HG03135 (cell line): ENCODE data around the gene SPACA4.
"Not testable (repeated sequence)": the region's sequence is repeated elsewhere in the genome, so short reads cannot be mapped to it uniquely, and the experiment has no call there.

ENCODE experiments used
- ATAC-seq: cut with Tn5 transposase; IDR thresholded peaks from one replicate; pipeline ENCODE4 v1.9.1; 2021; ENCODE audit warnings: mild to moderate bottlenecking, moderate library complexity; ENCODE audit not compliant: unreplicated experiment

Gene SPACA4, protein sequence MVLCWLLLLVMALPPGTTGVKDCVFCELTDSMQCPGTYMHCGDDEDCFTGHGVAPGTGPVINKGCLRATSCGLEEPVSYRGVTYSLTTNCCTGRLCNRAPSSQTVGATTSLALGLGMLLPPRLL

DNA sequence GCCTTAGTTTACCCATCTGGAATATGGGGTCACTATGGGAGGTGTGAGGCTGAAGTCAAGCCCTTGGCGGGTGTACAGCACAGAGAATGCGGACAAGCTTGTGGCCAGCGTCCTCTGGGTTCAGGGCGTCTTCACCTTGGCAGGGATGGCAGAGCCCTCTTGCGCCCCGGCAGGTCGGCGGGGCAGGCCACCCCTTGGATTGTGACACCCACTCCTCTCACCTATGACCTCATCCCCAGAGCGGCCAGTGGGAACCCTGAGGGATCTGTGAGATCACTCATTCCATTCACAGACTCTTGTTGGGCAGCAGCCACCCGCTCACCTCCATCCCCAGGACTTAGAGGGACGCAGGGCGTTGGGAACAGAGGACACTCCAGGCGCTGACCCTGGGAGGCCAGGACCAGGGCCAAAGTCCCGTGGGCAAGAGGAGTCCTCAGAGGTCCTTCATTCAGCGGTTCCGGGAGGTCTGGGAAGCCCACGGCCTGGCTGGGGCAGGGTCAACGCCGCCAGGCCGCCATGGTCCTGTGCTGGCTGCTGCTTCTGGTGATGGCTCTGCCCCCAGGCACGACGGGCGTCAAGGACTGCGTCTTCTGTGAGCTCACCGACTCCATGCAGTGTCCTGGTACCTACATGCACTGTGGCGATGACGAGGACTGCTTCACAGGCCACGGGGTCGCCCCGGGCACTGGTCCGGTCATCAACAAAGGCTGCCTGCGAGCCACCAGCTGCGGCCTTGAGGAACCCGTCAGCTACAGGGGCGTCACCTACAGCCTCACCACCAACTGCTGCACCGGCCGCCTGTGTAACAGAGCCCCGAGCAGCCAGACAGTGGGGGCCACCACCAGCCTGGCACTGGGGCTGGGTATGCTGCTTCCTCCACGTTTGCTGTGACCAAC, at the start of gene SPACA4:
SPACA4 (plus strand) TSS at position 280 of the 896 bp plus-strand sequence; CDS start at position 517, 237 bp downstream.
- ATAC-seq, result no peak

DNA sequence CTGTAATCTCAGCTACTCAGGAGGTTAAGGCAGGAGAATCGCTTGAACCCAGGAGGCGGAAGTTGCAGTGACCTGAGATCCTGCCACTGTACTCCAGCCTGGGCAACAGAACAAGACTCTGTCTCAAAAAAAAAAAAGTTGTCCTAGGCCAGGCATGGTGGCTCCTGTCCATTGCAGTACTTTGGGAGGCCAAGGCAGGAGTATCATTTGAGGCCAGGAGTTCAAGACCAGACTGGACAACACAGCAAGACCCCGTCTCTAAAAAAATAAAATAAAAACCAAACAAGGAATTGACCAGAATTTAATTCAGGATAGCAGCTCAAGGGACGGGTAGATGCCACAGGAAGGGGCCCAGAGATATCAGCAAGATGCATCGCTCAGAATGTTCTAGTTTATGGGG, 49.7 kb upstream of the SPACA4 start:
- no peak for ATAC-seq

DNA sequence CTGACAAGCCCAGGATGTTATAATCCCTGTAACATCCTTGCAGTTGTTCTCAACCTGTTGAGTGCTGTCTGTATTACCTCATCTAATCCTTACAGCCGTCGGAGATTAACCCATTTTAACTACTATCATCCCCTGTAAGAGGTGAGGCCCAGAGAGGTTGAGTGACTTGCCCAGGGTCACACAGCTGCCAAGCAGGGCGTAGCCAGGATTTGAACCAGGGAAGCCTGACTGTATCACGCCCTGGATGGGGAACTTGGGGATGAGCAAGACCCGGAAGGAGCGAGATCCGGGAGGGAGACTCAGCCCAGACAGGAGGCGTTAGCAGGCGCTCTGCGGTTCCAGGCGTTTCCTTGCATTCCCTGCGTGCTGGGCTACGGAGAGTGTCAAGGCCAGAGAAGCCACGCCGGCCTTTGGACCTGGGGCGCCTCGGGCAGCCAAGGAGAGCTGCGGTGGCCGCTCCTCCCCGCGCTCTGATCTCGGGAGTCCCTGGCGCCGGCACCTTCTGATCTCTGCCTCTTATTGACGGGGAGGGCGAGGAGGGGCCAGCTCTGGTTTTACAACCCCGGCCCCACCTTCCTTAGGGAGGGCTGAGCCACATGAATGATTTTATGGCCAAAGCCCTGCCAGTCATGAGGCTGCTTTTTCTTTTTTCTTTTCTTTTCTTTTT, 48.4 kb upstream of the SPACA4 start:
- no peak for ATAC-seq

DNA sequence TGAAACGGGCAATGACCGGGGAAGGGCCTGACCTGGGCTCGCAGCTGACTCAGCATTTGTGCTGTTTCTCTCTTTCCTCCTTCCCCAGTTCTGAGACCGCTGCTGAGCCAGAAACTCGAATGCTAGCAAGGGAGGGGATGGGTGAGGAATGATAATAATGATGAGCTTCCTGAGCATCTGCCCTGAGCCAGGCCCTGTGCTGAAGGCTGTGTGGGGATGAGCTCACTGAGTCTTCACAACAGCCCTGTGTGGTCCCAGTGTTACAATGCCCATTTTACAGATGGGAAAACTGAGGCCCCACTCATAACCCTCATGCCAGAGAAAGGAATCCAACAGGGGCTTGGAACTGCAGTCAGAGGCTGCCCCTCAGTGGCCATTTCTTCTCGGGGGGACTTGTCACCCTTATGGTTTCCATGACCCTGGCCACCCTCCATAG, 46.4 kb upstream of the SPACA4 start:
- no peak for ATAC-seq

DNA sequence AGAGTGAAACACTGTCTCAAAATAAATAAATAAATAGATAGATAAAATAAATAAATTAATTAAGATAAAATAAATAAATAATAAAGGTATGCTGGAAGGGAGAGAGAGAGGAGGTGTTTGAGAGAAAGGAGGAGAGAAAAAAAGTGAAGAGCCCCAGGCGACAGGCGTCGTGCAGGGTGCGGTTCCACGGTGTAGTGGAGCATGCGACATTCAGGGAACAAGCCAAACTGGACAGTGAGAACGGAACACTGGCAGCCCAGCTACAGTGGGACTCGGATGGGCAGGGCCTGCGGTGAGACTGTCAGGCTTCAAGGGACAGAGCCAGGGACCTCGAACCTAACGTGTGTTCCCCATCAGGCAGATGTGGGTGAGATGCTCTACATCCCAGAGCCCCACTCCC, 45.1 kb upstream of the SPACA4 start:
- no peak for ATAC-seq

DNA sequence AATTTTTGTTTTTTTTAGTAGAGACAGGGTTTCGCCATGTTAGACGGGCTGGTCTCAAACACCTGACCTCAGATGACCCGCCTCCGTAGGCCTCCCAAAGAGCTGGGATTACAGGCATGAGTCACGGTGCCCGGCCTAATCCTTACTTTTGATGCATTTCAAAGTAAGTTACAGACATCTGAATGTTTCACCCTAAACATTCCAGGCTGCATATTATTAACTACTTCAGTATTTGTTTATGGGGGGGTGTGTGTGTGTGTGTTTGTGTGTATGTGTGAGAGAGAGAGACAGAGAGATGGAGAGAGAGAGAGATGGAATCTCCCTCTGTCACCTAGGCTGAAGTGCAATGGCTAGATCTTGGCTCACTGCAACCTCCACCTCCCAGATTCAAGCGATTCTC, 41.5 kb upstream of the SPACA4 start:
- ATAC-seq, result no peak

DNA sequence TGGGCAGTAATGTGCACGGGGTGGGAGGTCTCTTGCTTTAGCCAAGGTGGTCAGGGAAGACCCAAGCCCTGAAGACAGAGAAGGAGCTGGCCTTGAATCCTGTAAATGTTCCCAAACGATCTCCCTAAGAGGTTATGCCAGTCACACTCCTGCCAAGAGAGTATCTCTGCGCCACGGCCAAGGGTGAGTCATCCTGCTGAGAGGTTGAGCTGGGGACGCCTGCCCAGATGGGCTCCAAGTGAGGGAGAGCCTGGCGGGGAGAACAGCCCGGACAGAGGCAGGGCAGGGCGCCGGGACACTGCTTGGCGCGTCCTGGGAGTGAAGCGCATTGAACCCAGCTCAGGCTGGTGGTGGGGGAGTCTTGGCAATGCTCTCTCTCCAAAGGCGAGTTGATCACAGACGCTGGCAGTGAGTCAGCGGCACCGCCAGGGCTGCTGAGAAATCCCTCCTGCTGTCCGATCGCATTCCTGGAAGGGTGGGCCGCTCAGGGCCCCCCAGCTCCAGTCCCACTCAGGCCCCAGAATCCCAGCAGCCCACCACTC, 38.1 kb upstream of the SPACA4 start:
- no peak for ATAC-seq

DNA sequence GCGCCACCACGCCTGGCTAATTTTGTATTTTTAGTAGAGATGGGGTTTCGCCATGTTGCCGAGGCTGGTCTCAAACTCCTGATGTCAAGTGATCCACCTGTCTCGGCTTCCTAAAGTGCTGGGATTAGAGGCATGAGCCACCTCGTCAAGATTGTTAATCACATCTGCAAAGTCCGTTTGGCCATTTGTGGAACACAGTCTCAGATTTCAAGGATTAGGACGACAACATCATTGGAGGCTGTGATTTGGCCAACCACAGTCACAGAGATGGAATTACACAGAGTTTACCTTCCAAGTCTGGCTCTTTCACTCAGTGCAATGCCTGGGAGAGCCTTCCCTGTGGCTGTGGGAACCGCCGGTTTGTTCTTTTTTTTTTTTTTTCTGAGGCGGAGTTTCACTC, 36.7 kb upstream of the SPACA4 start:
- no peak for ATAC-seq

DNA sequence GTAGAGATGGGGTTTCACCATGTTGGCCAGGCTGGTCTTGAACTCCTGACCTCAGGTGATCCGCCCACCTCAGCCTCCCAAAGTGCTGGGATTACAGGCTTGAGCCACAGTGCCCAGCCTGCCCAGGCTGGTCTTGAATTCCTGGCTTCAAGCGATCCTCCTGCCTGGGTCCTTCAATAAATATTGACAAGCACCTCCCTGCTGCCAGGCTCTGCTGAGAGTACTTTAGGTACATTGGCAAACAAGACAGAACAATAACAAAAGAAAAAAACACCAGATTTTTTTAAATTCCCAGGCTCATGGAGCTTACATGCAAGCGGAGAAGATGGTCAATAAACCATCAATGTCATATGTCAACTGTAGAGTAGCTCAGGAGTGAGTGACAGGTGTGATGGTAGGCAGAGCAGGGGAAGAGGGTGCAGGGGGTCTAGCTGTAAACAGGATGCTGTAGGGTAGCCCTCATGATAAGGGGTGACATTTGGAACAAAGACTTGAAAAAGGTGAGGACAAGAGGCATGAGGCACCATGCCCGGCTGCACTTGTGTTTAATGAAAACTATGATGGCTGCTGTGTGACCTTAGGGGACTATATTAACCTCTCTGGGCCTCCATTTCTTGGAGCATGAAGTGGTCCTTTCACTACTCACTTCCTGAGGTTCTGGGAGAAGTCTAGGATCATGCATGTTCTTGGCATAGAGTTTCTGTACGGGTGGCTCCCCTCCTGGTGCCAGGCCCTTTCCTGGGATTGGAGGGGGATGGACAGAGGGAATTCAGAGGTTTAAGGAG, 35.0 kb upstream of the SPACA4 start:
- ATAC-seq, result no peak

DNA sequence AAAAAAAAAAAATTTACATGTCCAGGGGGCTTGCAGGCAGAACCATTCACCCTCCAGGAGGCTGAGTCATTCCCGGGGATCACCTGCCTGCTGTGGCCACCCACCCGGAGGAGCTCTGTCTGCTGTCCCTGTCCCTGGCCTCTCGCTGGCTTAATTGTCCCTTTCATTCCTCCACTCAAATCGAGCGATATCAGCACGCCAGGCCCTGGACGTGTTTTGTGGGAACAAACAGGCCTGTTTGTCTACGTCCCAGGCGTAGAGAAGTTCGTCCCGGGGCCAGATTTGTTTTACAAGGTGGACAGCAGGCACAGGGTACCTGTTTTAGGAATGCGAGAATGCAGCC, 33.4 kb upstream of the SPACA4 start:
- no peak for ATAC-seq

DNA sequence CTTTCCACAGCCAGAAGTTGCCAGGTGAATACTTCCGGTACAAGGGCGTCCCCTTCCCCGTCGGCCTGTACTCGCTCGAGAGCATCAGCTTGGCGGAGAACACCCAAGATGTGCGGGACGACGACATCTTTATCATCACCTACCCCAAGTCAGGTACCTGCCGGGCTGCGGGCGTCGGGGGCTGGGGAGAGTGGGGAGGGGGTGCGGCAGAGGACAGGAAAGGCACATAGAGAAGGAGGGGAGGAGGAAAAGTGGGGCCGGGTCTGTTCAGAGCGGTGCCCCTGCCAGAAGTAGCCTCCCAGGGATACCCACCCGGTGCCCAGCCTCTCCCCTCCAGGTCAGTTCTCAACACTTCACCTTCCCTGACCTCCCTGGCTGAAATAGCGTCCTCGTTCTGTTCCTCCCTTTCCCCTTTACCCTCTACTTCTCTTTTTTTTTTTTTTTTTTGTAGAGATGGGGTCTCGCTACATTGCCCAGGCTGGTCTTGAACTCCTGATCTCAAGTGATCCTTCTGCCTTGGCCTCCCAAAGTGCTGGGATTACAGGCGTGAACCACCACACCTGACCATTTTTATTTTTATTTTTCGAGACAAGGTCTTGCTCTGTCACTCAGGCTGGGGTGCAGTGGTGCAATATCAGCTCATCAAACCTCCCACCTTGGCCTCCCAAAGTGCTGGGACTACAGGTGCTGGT, 30.5 kb upstream of the SPACA4 start:
- ATAC-seq, result no peak

DNA sequence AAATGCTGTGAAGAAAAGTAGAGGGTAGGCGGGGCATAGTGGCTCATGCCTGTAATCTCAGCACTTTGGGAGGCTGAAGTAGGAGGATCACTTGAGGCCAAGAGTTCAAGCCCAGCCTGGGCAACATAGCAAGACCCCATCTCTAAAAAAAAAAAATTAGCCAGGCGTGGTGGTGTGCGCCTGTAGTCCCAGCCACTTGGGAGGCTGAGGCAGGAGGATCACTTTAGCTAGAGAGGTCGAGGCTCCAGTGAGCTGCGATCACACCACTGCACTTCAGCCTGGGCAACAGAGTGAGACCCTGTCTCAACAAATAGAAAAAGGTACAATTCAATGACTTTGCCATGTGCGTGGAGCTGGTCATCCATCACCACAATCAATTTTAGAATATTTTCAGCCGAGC, 28.6 kb upstream of the SPACA4 start:
- ATAC-seq, result not testable (repeated sequence)

DNA sequence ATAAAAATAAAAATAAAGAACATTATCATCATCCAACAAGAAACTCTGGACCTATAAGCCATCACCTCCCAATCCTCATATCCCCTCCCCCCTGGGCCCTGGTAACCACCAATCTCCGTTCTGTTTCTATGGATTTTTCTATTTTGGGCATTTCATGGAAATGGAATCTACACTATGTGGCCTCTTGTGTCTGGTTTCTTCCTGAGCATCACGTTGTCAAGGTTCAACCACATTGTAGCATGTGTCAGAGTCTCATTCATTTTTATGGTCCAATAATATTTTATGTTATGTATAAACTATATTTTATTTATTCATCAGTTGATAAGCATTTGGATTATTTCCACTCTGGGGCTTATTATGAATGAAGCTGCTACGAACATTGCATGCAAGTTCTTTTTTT, 27.7 kb upstream of the SPACA4 start:
- no peak for ATAC-seq

DNA sequence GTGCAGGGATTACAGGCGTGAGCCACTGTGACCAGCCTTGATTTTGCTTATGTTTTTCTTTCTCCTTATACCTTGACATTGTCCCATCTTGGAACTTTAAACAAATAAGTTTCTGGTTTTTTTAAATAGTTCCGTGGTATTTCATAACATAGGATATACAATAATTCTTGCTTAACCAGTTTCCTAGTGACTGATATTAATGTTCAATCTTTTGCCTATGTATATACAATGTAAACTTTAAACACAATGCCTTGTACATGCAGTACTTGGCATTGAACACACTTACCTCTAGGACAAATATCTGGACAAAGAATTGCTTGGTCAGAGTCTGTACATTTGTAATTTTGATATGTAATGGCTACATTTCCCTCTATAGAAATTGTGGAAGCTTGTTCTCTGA, 24.4 kb upstream of the SPACA4 start:
- ATAC-seq, result no peak

DNA sequence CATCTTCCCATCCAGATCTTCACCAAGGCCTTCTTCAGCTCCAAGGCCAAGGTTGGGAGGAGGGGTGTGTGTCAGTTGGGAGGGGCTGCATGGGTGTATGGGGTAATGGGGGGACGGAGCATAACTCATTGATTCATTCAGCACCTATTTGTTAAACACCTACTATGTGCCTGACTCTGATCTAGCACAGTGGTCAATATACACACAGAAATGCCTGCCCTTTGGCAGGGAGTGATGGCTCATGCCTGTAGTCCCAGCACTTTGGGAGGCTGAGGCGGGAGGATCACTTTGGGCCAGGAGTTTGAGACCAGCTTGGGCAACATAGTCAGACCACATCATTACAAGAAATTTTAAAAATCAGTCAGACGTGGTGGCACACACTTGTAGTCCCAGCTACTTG, 19.2 kb upstream of the SPACA4 start:
- no peak for ATAC-seq

DNA sequence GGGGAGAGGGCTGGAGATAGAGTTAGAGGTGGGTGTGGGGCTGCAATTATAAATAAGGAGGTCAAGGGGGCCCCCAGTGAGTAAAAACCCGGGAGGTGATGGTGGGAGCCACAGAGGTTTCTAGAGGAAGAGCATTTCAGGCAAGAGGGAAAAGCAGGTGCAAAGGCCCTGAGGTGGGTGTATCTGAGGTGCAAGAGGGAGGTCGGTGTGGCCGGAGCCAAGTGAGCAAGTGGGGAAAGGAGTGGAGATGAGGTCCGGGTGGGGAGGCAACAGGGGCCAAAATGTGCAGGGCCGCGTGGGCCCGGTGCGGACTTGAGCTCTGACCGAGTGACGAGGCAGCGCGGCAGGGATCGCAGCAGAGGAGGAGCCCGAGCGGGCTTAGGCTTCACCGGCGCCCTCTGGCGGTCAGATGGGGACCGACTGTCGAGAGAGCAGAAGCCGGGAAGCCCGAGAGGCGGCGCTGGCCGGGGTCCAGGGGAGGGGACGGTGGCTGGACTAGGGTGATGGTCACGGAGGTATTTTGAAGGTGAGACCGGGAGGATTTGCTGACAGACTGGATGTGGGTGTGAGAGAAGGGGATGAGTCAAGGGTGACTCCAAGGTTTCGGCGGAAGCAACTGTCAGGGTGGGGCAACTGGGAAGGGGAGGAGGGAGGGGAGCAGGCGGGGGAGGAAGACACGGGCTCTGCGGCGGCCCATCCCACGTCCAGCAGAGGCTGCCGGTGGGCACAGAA, 17.7 kb upstream of the SPACA4 start:
- ATAC-seq, result no peak

DNA sequence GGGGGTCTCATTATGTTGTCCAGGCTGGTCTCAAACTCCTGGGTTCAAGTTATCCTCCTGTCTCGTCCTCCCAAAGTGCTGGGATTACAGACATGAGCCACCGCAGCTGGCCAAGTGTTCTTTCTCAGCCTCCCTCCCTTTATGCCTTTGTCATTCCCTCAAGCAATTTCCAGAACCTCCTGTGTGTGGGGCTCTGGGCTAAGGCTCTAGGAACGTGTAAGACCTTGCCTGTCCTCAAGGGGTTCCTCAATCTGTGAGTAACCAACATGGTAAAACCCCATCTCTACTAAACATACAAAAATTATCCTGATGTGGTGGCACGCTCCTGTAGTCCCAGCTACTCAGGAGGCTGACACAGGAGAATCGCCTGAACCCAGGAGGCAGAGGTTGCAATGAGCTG, 15.5 kb upstream of the SPACA4 start:
- ATAC-seq, result no peak

DNA sequence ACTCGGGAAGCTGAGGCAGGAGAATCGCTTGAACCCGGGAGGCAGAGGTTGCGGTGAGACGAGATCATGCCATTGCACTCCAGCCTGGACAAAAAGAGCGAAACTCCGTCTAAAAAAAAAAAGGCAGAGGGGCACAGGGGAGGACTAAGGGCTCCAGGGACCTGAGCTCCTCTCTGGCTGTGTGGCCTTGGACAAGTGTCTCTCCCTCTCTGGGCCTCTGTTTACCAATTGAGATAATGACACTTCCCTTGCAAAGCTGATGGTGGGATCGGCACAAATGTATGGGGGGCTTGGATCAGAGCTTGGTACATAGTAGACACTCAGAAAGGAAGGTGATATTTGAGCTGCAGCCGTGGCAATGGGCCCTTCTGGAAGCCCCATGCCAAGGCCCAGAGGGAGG, 11.4 kb upstream of the SPACA4 start:
- ATAC-seq, result no peak

DNA sequence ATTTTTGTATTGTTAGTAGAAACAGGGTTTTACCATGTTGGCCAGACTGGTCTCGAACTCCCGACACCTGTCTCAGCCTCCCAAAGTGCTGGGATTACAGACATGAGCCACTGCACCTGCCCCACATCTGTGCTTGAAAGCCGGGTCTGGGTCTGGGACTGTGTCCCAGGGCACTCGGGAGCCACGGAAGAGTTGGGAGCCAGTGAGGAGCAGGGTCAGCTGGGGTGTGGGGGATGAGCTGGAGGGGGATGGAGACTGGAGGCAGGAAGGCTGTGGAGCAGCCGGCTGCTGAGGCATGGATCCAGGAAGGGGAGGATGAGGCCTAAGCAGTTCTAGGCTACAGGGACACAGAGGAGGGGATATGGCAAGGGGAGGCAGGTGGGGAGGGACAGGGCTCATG, 10.7 kb upstream of the SPACA4 start:
- ATAC-seq, result no peak

DNA sequence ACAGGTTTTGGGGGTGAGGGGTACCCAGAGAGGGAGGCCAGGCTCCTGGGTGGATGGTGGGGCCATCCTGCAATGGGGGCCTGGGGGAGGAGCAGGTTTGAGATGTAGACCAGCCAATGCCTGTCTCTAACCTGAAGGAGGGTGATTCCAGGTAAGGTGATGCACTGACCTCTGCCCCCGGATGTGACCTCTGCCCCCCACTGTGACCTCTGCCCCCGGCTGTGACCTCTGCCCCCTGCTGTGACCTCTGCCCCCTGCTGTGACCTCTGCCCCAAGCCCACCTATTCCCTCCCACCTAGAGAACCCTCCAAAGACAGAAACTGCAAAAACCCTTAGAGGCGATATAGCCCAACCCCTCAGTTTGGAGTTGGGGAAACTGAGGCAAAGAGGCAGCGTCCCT, 10.3 kb upstream of the SPACA4 start:
- ATAC-seq, result no peak
